GM10248 (cell line): ENCODE results near the gene FOXO1.

ENCODE experiments used
- CTCF ChIA-PET: fragments of 300-600 bp; sonication (Branson Sonifier 250); formaldehyde crosslinking; extraction: SDS; loops from one replicate; lab custom pipeline; 2021; ENCODE audit warnings: antibody characterized with exemption; lab: Yijun Ruan, JAX
- POLR2A ChIA-PET: fragments of 350-650 bp; sonication (Branson Sonifier 250); formaldehyde crosslinking; extraction: SDS; loops from one replicate; lab custom pipeline; 2020; ENCODE audit warnings: antibody characterized with exemption; lab: Yijun Ruan, JAX
- DNase-seq: peaks from one replicate; pipeline ENCODE4 v3.0.0; 2012; ENCODE audit errors: extremely low spot score
- CTCF ChIP-seq: IDR thresholded peaks from 2 replicates; pipeline ENCODE4 v1.5.1; 2012; ENCODE audit warnings: mild to moderate bottlenecking, low read depth; ENCODE audit errors: extremely low read depth, missing control alignments, control extremely low read depth

Gene FOXO1

GRCh38 chr13:40660692-40661091 is 5.7 kb downstream of the FOXO1 start:
- ChIA-PET CTCF (interaction anchor here (0.9 to 1.7 kb wide), 2 partner anchors 11 to 79 kb away, joined by 3 to 5 read pairs; no protein-coding TSS in a partner anchor), POLR2A (no interaction called here)
- DNase-seq: no peak
- no peak for TF ChIP-seq CTCF

- no peak for TF ChIP-seq CTCF
- ChIA-PET CTCF (interaction anchor here (1.0 to 1.7 kb wide), 2 partner anchors 9 to 10 kb away, joined by 5 read pairs; no protein-coding TSS in a partner anchor), POLR2A (no interaction called here)
- no peak for DNase-seq
These were observed 6.2 kb downstream of the FOXO1 start for GRCh38 chr13:40660141-40660664.

DNA sequence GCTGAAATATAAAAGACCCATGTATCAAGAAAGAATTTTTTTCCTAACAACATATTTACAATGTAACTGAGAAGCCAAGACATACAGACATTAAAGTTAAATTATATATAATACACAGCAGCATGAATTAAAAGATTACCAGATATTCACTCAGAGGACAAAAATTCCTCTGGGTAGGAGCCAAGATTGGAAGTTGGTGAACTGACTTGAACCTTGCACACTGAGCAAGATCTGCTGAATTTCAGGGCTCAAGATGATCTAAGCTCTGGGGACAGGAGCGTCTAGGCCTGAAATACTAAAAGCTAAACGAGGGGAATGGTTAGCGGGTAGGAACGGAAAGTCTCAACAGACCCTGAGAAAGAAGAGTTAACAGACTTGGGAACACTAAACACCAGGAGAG is 8.5 kb downstream of the FOXO1 start:
- CTCF ChIA-PET: interaction anchor here (1.7 kb wide), 1 partner anchor 13 kb away, joined by 4 read pairs; no protein-coding TSS in a partner anchor
- TF ChIP-seq CTCF: no peak
- POLR2A ChIA-PET: no interaction called here
- no peak for DNase-seq

GRCh38 chr13:40657307-40657706 is 9.1 kb downstream of the FOXO1 start:
- TF ChIP-seq CTCF: no peak
- ChIA-PET CTCF (interaction anchor here (1.7 kb wide), 1 partner anchor 11 kb away, joined by 6 read pairs; no protein-coding TSS in a partner anchor), POLR2A (no interaction called here)
- DNase-seq: no peak

DNA sequence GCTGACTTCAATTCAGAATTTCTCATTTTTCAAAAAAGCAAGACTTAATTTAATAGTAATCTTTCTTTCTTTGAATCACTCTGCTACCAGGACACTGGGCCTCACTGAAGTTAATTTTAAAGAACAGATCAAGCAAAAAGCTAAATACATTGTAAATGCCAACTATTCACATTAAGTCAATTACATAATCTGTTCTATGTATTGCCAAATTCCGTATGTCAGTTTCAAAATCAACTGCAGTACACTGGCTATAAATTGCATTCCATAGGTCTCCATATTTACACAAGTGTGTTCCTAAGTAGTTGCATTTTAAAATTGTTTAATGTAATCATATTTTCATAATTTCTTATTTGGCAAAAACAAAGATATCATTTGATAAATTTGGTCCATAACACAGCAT is 10.1 kb downstream of the FOXO1 start:
- ChIA-PET CTCF (interaction anchor here (0.6 to 1.7 kb wide), 4 partner anchors 8 to 14 kb away, joined by 3 to 6 read pairs (median 3); no protein-coding TSS in a partner anchor), POLR2A (no interaction called here)
- no peak for TF ChIP-seq CTCF
- DNase-seq: no peak

DNA sequence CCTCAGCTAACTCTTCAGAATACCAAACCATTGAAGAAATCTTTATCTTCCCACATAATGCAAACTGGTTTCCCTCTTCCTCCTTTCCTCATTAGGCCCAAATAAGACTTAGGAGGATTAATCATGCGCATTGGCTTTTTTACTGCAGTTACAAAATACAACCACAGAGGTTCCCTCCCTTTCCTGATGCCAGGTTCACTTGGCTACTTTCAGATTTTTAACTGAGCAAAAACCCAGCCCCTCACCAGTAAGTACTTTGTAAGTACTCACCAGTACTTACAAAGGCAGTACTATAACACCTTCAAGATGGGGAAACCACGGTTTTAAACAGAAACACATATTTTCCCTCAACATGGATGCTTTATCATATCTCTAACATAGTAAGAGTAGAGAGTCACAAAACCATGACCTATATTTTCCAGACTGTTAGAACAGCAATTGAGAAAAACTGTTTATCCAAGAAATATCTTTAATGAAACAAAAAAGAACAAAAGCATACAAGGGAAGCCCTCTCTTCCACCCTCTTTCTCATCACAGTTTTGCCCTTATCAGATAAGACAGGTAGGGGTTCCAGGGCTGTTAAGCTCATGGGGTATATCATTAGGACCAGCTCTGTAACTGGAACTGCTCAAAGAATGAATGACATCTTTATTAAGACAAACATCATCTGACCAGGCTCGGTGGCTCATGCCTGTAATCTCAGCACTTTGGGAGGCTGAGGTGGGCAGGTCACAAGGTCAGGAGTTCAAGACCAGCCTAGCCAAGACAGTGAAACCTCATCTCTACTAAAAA is 12.7 kb downstream of the FOXO1 start:
- DNase-seq: no peak
- CTCF ChIA-PET: interaction anchor here (1.0 to 2.7 kb wide), 3 partner anchors 11 to 15 kb away, joined by 3 to 10 read pairs (median 7); no protein-coding TSS in a partner anchor
- POLR2A ChIA-PET: no interaction called here
- no peak for TF ChIP-seq CTCF
